ENCODE data around the gene NUTM1. TPM values are rescaled to one million over a fixed set of nuclear protein-coding genes. Genes with fewer than 3 reads are reported as not detected.

The NUTM1 gene
- total RNA-seq, 6 donors from 2014 or later = not detected

Small RNA genes lying within 50 kb of the gene (small RNA-seq; reads per million reads assigned to genes)
- 0 reads per million in 4 donors for gene MIR1233-1
- 0 reads per million in 4 donors for gene RF00019

Other genes starting within 250 kb of the NUTM1 start
- 10 to 100 TPM in 5 of 6 donors, 1 to 10 TPM in 1; 9.3 to 71.9 (median 46.0) TPM for gene EMC7, start 241.5 kb upstream of the NUTM1 start, total RNA-seq
- 1 to 10 TPM in 4 of 6 donors, under 1 TPM in 2; 0.55 to 5.2 (median 1.2) TPM for gene PGBD4, start 241.2 kb upstream of the NUTM1 start, total RNA-seq
- 10 to 100 TPM; 26.5 to 71.2 (median 55.2) TPM for gene KATNBL1, start 133.2 kb upstream of the NUTM1 start, total RNA-seq
- 100 to 1,000 TPM in 3 of 6 donors, 10 to 100 TPM in 3; 41.9 to 147 (median 99.5) TPM for gene EMC4, start 118.3 kb upstream of the NUTM1 start, total RNA-seq
- 10 to 100 TPM; 35.3 to 68.1 (median 50.4) TPM for gene SLC12A6, start 5.5 kb upstream of the NUTM1 start, total RNA-seq
- gene NOP10, start 179 bp upstream of the NUTM1 start, total RNA-seq = 100 to 1,000 TPM in 3 of 6 donors, 10 to 100 TPM in 3; 75.4 to 177 (median 104) TPM
- 10 to 100 TPM; 16.3 to 39.0 (median 23.9) TPM for gene LPCAT4, start 23.9 kb downstream of the NUTM1 start, total RNA-seq
- 100 to 1,000 TPM in 1 of 6 donors, 10 to 100 TPM in 5; 28.1 to 172 (median 70.4) TPM for gene GOLGA8A, start 94.5 kb downstream of the NUTM1 start, total RNA-seq
- gene GOLGA8B, start 240.3 kb downstream of the NUTM1 start, total RNA-seq = 100 to 1,000 TPM in 3 of 6 donors, 10 to 100 TPM in 3; 29.8 to 788 (median 115) TPM

Measured in upper lobe of left lung (tissue), 6 donors.